NCI-H1436 (cell line): ENCODE data around the gene KRT9.

Source experiments
- DNase-seq: peaks from one replicate; lab custom pipeline; 2025; lab: John Stamatoyannopoulos, UW

Gene KRT9

DNA sequence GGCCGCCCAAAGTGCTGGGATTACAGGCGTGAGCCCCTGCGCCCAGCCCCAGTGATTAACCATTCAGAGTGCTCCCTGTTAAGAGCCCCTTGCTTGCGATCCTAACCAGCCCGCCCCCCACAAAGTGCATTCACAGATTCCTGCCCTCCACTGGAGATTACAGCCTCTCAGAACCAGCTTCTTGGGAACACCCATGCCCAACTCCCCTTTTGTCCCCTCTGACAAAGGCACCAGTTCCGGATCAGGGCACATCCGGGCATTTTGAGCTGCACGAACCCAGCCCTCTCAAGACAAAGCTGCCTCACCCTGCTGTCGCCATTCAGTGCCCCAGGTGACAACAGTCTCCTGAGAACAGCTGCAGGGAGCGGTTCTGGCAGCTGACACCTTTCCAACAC lies 42.9 kb downstream of the KRT9 start:
- DNase-seq, result peak; percentile 42

DNA sequence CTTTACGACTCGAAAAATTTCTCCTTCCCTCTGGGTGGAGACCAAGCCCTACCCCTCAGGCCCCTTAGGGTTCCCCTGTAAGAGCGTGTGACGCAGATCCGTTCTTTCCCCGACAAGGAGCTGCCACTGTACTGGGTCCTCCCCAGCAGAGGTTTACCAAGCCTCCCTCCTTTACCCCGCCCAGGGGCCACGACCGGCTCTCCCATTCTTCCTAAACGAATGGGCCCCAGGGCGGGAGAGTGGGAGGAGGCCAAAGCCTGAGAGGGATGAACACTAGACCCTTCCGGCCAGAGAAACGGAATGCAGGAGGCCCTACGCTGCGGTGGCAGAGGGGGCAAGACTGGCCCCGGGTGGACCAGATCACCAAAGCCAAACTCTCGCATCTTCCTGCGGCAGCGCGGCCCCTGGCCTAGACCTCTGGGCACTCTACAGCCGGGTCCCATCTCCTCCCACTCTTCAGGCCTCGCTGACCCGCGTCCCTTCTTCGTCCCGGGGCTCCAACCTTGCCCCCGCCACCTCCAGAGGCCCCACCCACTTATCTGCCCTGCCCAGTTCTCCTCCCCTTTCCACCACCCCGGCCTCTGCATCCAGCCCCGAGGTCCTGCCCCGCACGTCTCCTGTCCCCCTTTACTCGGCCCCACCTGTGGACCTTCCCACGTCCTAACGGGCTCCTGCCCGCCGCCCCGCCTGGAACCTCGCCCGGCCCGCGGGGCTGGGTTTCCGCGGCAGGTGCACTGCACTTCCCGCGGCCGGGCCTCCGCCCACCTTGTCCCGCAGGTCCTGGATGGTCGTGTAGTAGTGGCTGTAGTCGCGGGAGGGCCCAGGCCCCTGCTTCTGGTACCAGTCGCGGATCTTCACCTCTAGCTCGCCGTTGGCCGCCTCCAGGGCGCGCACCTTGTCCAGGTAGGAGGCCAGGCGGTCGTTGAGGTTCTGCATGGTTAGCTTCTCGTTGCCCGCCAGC lies 44.5 kb downstream of the KRT9 start:
- no peak for DNase-seq

DNA sequence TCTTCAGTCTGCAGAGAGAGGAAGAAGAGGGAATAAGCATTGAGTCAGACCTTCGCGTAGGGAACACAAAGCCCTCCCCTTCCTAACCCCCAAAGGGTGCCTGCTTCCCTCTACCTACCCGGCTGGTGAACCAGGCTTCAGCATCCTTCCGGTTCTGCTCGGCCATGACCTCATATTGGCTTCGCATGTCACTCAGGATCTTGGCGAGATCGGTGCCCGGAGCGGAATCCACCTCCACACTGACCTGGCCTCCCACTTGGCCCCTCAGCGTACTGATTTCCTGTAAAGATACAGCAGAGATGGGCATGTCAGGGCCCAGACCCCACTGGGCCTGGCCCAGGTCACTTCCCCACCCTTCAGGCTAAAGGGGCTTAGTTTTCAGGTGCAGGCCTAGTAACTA lies 47.6 kb downstream of the KRT9 start:
- DNase-seq, result no peak

DNA sequence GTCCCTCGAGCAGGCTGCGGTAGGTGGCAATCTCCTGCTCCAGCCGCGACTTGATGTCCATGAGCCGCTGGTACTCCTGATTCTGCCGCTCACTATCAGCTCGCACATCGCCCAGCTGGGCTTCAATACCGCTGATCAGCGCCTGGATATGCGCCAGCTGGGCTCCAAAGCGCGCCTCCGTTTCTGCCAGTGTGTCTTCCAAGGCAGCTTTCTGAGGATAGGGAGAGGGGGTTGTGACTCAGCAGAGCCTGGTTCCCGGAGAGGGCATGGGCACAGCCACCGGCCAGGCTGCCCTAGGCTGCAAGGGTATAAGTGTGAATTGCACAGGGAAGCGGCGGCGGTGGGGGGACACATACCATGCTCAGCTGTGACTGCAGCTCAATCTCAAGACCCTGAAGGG lies 48.1 kb downstream of the KRT9 start:
- no peak for DNase-seq

DNA sequence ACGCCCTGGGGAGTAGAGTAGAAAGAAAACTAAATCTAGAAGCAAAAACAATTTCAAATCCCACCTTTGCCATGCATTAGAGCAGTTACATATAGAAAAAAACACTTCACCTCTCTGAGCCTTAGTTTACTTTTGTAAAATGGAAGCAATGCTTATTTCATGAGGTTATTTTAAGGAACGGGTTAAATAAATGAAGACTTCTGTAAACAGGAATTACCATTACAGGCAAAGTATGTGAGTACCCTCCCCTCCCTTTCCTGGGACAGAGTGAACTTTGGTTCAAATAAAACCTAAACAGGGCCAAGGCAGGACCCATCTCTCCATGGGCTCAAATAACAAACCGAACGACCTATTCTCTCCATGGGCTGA lies 48.6 kb downstream of the KRT9 start:
- DNase-seq, result no peak

DNA sequence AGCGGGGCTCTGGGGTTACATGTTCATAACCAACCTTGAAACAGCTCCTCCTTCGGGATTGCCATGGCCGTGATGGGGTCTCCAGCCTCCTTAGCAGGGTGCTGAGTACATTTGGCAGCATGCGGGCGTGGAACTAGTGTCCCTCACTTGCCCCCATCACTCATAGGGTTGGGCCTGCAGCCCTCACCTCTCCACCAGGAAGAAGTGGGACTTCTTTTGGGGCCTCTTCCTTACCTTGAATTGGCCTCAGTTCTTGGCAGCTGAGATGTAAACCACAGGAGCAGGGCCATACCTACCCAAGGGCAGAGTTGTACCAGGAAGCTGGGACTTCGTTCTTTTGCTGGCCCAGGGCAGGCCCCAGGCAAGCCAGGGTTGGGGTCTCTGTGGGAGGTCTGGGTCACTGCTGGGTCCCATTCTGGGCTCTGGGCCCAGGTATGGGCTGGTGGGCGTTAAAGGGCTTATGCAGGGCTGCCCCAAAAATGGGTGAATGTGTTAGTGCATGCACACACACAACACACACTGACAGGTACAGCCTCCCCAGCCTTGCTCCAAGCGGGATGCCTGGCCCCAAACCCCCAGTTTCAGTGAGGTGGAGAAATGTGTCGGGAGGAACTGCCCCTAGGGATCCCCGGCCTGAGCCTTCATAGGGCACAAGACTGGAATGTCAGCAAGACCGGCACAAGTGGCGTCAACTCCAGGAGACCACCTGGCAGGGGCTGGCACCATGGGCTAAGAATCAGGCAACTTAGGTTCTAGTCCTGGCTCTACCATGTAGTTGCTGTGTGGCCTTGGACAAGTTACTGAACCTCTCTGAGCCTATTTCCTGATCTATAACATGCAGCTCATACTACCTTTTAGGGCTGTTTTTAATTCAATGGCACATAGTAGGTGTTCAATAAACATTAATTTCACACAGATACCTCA lies 49.3 kb downstream of the KRT9 start:
- DNase-seq, result no peak

DNA sequence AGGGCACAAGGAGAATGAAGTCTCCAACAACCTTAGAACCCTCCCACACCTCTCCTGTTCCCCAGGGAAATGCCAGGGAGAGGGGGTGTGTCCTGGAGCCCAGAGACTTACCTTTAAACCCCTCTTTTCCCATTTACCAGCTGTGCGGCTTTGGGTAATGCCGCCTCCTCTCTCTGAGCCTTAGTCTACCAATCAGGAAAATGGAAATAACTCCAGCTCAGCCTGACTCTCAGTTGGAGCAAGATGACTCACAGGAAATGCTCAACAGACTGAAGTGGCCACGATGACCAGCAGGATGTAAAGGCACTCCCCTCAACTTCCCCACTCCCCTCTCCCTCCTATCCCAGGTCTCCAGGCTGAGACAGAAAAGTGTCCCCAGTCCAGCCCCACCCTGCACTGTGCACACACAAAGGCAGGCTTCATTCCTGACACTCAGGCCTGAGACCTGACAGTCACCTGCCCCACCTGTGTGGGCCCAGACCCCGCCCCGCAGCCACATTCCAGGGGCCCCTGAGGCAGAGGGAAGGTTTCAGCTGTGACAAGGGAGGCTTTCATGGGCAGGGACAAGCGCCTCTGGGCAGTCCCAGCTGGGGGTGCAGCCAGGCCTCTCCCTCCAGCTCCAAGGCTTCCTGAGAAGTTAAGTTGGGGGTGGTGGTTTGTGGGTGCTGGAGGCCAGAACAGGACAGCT lies 50.1 kb downstream of the KRT9 start:
- DNase-seq, result no peak

DNA sequence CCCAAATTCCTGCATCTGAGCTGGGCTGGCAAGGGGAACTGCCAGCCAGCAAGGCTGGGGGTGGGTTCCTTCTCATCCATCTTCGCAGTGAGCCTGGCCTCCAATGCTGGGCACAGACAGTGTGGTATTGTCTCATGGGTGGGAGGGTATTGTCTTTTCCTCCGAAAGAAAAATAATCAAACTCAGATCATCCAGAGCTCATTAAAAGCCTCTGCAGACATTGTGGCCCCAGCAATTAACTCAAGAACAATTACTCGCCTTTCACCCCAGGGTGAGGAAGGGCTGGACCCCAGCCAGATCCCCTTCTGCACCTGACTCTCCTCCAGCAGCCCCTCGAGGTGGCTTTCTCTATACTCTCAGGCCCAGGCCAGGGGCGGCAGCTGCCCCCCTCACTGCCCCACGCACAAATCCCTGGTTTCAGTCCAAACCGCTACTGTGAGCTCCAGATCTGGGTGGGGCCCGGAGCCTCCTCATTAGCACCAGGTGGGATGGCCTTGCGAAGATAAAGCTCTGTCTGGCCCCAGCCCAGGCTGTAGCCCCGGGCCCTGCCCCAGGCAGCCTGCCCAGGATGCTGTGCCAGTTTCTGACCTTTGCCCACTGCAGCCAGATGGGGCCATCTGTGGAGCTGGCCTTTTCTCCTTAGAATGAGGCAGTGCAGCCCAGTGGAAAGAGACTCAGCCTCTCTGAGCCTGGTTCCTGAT lies 50.9 kb downstream of the KRT9 start:
- peak; percentile 24 for DNase-seq

DNA sequence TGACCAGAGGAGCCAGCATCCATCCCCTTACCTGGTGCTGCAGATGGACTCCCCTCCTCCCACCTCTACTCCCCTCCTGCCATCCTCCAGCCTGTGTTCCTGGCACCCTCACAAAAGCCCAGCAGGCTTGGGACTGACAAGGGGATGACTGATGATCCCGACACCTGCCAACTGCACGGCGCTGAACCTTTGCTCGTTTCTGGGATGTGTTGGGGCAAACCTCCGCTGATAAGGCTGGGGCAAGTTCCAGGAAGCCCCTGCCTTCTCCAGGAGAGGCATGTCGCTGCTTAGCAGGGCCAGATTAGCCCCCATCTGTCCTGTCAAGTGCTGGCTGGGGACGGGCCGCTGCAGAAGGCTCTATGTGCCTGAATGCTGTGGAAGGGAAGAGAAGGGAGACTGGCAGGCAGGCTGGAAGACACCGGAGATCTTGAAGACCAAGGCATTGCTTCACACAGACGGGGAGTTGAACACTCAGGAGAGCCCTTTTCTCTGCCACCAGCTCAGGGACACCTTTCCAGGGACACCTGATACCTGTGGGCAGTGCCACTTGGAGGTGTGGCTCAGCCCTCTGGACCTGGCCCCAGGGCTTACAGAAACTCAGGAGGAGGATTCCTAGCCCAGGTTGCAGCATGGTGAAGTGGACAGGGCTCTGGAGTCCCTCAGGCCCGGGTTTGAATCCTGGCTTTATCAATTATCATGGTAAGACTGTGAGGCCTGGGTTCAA lies 52.2 kb downstream of the KRT9 start:
- DNase-seq, result peak; percentile 36

DNA sequence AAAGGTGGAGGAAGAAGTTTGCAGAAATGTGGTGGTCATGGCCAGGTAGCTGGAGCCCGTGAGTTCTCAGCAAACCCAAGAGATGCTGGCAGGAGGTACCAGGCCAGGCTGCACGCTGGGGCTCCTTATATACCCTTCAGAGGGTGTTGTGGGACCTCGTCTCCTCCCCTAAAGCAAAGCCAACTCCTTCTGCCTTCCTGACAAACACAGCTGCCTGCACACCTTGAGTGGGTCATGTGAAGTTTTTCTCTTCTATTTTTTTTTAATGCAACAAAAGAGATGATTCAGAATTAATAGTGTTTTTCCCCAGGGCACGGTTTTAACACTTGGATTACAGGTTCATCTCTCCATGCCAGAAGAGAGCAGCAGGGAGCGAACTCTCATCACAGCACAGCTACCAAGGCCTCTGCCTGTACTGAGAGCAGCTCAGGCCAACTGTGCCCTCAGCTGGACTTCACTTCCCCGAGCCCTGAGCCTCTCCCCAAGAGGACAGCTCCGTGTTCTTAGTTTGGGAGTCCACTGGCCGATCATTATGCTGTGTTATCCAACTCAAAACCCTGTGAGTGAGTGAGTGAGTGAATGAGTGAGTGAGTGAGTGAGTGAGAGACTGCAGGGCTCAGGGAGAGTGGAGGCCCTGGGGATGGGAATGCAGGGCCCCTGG lies 52.9 kb downstream of the KRT9 start, which contains the start of gene KRT15:
Gene KRT15, minus strand, starts transcription at position 102 of the 661 bp plus-strand sequence. Its CDS starts 63 bp downstream, at position 39.
- DNase-seq, result peak; percentile 30

DNA sequence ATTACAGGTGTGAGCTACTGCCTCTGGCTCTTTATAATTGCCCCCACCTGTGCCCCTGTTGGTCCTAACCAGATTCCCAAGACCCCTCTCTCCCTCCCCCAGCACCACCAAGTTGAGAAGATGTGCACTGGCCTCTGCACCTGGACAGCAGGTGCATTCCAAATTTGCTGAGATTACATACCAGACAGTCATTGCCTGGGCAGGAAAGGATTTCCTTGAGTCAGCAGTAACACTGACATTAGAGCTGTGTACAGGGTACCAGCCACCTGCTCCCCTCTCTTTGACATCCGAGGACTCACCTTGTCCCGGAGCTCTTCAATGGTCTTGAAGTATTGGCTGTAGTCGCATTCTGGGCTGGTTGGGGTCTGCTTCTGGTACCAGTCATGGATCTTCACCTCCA lies 53.8 kb downstream of the KRT9 start:
- DNase-seq, result no peak

DNA sequence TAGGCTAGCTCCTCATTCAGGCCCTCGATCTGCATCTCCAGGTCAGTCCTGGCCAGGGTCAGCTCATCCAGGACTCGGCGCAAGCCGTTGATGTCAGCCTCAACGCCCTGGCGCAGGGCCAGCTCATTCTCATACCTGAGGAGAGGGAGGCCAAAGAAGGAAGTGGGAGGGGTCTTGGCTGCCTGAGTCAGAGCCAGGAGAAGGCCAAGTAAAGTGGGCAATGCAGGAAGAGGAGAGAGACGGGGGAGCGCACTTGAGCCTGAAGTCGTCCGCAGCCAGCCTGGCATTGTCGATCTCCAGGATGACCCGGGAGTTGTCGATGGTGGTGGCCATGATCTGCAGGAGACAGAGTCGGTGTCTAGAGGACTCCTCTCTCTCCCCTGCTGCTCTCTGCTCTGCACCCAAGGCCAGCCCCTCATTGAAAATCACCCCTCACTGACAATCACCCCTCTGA lies 55.0 kb downstream of the KRT9 start:
- no peak for DNase-seq

DNA sequence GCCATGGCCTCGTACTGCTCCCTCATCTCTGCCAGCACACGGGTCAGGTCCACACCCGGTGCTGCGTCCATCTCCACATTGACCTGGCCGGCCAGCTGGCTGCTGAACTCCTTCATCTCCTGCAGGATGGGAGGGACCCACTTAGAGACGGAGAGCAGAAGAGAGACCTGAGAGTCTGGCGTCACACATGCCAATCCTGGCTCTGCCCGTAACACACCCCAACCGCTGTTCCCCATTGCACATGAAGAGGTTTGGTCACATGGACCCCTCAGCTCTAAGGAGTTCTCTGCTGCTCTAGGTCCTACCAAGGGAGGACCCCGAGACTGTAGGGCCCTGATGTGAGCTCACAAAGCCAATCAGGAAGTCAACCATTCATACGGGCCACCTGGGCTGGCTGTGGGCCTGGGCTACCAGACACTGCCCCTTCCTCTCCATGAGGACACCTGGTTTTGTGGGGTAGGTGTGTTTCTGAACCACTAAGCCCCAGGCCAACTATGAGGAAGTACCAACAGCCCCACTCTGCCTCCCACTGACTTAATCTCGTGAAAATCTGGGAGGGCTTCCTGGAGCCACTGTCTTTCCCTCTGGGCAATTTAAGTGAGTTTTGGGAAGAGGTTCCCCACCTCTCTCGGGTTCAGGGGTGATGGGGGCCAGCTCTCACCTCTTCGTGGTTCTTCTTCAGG lies 55.6 kb downstream of the KRT9 start:
- no peak for DNase-seq
